Embryonic facial prominence (tissue), 1 donor: ENCODE data around the gene SFMBT2.

Experiments used
- DNase-seq: peaks from one replicate; pipeline ENCODE4 v3.0.0-alpha.2; 2016; ENCODE audit errors: extremely low spot score

The SFMBT2 gene

GRCh38 chr10:7364474-7364873 lies 46.4 kb downstream of the SFMBT2 start:
- DNase-seq: no peak

- no peak for DNase-seq
Measured at GRCh38 chr10:7363700-7364099, 47.1 kb downstream of the SFMBT2 start.

GRCh38 chr10:7362471-7362870 lies 48.4 kb downstream of the SFMBT2 start:
- DNase-seq: no peak

GRCh38 chr10:7361316-7361715 lies 49.5 kb downstream of the SFMBT2 start:
- no peak for DNase-seq

GRCh38 chr10:7359954-7360353 lies 50.9 kb downstream of the SFMBT2 start:
- DNase-seq: no peak

- no peak for DNase-seq
Measured at GRCh38 chr10:7359356-7359755, 51.5 kb downstream of the SFMBT2 start.

GRCh38 chr10:7357193-7357592 lies 53.6 kb downstream of the SFMBT2 start:
- DNase-seq: no peak

- no peak for DNase-seq
Measured at GRCh38 chr10:7354330-7355047, 56.3 kb downstream of the SFMBT2 start.

GRCh38 chr10:7351894-7352293 lies 58.9 kb downstream of the SFMBT2 start:
- no peak for DNase-seq

- DNase-seq: no peak
Measured at GRCh38 chr10:7350541-7351195, 60.2 kb downstream of the SFMBT2 start.

- DNase-seq: no peak
Measured at GRCh38 chr10:7345717-7346116, 65.1 kb downstream of the SFMBT2 start.

GRCh38 chr10:7343040-7343439 lies 67.8 kb downstream of the SFMBT2 start:
- DNase-seq: no peak

GRCh38 chr10:7340179-7340874 lies 70.5 kb downstream of the SFMBT2 start:
- DNase-seq: no peak

GRCh38 chr10:7339510-7339909 lies 71.3 kb downstream of the SFMBT2 start:
- no peak for DNase-seq

- no peak for DNase-seq
Measured at GRCh38 chr10:7338469-7338868, 72.4 kb downstream of the SFMBT2 start.

GRCh38 chr10:7337431-7338171 lies 73.2 kb downstream of the SFMBT2 start:
- DNase-seq: no peak

- DNase-seq: no peak
Measured at GRCh38 chr10:7335977-7336376, 74.9 kb downstream of the SFMBT2 start.

GRCh38 chr10:7334642-7334964 lies 76.2 kb downstream of the SFMBT2 start:
- DNase-seq: no peak

- no peak for DNase-seq
Measured at GRCh38 chr10:7333961-7334641, 76.7 kb downstream of the SFMBT2 start.

- no peak for DNase-seq
Measured at GRCh38 chr10:7329219-7329618, 81.6 kb downstream of the SFMBT2 start.

GRCh38 chr10:7327885-7328284 lies 82.9 kb downstream of the SFMBT2 start:
- DNase-seq: no peak

GRCh38 chr10:7322623-7323022 lies 88.2 kb downstream of the SFMBT2 start:
- no peak for DNase-seq
